ENCODE data around the gene TMA7. TPM values are rescaled to one million over a fixed set of nuclear protein-coding genes. Genes with fewer than 3 reads are reported as not detected.

TMA7 gene
- total RNA-seq, 2 experiments from 2014 or later, result 402 to 429 TPM

DNA sequence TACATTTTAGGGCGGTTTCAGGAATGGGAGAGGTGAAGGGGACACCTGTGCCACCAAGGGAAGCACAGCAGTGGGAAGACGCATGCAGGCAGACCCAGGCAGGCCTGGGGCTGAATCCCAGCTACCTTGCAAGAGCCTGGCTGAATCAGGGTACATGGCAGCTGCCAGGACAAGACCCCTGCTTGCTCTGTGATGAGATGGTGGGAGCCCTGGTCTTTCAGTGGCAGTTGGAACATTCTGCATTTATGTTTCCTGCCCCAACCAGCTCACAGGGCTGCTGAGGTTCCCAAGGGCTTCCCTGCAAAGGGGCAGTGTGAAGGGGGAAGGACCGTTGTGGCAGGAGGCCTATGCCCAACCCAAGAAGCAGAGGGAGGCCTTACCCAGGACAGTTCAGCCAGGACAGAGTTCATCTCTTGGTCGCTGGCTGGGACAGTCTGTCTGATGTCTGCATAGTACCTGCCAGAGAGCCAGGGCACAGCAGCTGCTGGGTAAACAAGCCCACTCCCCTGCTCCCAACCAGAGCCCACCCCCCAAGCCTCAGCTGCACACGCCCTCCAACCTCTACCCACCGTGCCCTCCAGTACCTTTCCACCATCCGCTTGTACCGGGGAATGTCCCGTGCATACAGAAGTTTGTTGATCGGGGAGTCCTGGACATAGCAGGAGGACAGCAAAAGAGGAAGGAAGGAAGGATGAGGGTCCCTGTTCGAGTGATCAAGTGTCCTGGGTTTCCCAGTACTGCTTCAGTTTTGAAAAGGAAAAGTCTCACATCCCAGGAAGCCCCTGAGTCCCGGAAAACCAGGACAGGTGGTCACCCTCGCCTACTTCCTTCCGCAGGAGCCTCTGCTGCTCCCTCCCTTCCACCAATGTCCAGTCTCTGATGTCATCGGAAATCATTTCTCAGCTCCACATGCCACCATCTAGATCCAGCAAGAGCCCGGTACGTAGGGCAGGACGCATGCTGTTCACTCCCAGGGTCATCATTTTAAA is 33.3 kb upstream of the TMA7 start:
- CTCF ChIA-PET, result interaction anchor here (0.6 to 1.1 kb wide), 2 partner anchors 29 to 50 kb away, joined by 3 read pairs; no protein-coding TSS in a partner anchor
- POLR2A ChIA-PET, result interaction anchor here (0.6 kb wide), 1 partner anchor 1829 kb away, joined by 3 read pairs; no protein-coding TSS in a partner anchor

DNA sequence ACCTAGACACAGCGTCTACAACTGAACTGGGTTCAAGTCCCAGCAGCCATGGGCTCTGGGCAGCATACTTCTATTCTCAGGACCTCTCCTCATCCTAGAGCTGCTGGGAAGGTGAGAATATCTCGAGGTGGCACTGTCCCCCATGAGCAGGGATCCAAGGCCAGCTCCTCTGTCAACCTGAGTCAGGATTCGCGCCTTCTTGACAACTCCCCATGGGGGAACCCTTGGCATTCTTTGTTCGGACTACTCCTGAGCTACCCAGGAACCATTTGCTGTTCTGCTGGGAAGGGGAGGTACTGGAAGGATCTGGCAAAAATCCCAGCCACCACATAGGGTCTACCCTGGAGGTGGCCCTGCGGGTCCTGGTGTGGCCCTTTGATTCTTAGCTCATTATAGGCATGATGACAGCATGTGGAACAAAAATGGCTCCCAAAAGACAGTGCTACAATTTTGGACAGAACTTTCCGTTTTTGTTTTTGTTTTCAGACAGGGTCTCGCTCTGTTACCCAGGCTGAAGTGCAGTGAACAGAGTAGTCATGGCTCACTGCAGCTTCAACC is 32.4 kb upstream of the TMA7 start:
- ChIA-PET POLR2A (no interaction called here), CTCF (interaction anchor here (0.6 to 1.6 kb wide), 4 partner anchors 22 to 49 kb away, joined by 3 to 5 read pairs (median 3); partner anchors contain the start of gene PLXNB1)

GRCh38 chr3:48408823-48409281 is 31.2 kb upstream of the TMA7 start:
- ChIA-PET CTCF (interaction anchor here (1.2 to 1.6 kb wide), 3 partner anchors 18 to 30 kb away, joined by 3 to 5 read pairs (median 5); partner anchors contain the start of gene CCDC51), POLR2A (no interaction called here)

DNA sequence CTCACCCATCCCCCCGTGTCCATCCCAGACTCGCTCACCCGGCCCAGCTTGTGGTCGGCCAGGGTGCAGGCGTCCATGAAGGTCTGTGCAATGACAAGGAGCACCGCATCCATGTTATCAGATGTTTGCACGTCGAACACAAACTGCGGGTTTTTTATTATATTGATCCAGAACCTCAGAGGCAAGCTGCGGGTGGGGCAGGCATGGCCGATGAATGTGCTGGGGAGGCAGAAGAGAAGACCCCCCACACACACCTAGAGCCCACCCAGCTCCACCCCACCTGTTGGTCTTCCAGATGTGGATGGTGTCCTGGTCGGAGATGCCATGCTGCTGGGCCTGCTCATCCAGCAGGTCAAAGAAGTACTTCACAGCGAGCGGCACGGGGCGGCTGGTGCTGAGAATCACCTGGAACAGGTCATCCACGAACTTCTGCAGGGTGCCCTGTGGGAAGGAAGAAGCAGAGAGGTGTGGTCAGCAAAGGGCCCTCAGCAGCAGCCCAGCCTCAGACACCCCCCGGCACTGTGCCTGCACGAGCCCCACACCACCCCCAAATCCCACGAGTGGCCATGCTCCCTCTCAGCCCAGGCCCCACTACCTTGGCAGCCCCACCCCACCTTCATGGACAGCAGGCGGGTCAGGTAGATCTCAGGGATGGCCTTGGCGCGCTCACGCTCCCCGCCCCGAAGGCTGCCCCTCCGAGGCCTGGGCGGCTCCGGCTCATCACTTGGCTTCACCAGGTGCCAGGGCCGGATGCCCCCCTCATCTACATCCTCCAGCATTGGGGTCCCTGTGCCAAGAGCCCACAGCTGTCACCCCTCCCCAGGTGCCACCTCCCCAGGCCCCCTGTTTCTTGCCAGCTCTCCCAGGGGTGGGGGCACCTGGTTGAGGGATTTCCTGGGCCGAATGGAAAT is 30.5 kb upstream of the TMA7 start:
- POLR2A ChIA-PET, result no interaction called here
- CTCF ChIA-PET, result interaction anchor here (0.6 to 1.6 kb wide), 4 partner anchors 18 to 55 kb away, joined by 3 to 5 read pairs (median 5); partner anchors contain the start of gene CCDC51

DNA sequence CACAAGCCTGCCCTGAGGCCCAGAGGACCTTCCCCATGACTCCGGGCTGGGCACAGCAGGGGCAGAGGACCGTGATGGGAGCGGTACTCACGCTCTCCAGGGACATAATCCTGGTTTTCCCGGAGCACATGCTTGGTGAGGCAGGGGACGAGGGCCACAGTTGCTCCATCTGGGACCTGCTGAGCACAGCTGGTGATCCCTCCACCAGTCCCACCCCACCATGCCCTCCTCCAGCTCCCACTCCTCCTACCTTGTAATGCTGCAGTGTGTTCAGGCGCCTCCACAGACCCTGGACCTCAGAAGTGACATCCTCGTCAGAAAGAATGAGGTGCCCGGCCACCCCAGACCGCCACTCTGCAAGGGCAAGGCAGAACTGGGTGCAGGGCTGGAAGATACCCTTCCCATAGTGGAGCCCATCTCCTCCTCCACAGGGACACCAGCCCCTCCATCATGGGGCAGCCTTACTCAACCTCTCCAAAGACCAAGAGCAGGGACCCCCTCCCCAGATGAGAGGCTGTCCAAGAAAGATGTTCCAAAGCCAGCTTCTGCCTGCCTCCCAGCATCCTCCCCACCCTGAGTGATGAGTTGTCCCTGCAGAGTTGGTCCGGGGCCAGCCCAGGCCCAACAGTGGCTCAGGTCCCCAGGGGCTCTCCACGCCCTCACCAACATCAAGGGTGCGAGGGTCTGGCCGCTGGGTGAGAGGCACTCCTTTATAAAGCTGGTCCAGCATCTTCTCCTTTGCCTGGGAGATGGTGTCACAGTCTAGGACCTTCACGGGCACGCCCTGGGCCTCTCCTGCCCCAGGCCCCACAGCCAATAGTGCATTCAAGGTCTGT is 29.6 kb upstream of the TMA7 start:
- CTCF ChIA-PET, result interaction anchor here (0.6 to 2.8 kb wide), 3 partner anchors 9 to 307 kb away, joined by 4 to 8 read pairs (median 5); no protein-coding TSS in a partner anchor
- POLR2A ChIA-PET, result no interaction called here

DNA sequence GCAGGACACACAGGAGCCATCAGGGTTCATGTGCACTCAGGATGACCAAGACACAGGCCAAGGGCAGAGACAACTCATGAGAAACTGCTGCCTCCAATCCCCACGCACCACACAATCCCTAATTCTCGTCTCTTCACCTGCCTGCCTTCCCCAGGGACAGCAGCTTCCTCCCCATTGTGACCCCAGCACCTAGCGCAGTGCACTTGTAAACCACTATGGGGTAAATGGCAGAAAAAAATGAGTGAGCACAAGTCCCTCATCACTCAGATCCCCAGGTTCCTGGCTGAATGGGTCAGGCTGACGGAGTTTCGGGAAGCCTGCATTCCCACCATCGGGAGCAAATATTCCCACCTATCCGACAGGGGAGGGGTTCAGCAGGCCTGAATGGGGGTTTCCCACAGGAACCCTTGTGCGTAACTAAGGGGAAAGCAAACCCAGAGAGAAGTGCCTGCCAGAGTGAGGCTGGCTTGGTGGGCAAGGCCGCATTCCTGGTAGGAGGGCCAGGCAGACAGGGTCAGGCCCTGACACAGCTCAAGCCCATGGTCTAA is 28.9 kb upstream of the TMA7 start:
- ChIA-PET CTCF (interaction anchor here (0.6 to 2.8 kb wide), 2 partner anchors 10 to 308 kb away, joined by 4 to 8 read pairs; no protein-coding TSS in a partner anchor), POLR2A (no interaction called here)

- CTCF ChIA-PET, result interaction anchor here (2.8 kb wide), 1 partner anchor 11 kb away, joined by 8 read pairs; no protein-coding TSS in a partner anchor
- POLR2A ChIA-PET, result no interaction called here
Measured at GRCh38 chr3:48411606-48412374, 28.3 kb upstream of the TMA7 start.

- CTCF ChIA-PET, result interaction anchor here (1.2 to 2.8 kb wide), 2 partner anchors 12 to 24 kb away, joined by 3 to 8 read pairs; no protein-coding TSS in a partner anchor
- POLR2A ChIA-PET, result no interaction called here
Measured at GRCh38 chr3:48412375-48413001, 27.6 kb upstream of the TMA7 start.

- CTCF ChIA-PET, result interaction anchor here (1.2 kb wide), 1 partner anchor 23 kb away, joined by 3 read pairs; no protein-coding TSS in a partner anchor
- POLR2A ChIA-PET, result no interaction called here
Measured at GRCh38 chr3:48413086-48413485, 27.0 kb upstream of the TMA7 start.

- ChIA-PET CTCF (interaction anchor here (1.2 kb wide), 1 partner anchor 23 kb away, joined by 3 read pairs; no protein-coding TSS in a partner anchor), POLR2A (no interaction called here)
Measured at GRCh38 chr3:48413611-48414010, 26.4 kb upstream of the TMA7 start.

DNA sequence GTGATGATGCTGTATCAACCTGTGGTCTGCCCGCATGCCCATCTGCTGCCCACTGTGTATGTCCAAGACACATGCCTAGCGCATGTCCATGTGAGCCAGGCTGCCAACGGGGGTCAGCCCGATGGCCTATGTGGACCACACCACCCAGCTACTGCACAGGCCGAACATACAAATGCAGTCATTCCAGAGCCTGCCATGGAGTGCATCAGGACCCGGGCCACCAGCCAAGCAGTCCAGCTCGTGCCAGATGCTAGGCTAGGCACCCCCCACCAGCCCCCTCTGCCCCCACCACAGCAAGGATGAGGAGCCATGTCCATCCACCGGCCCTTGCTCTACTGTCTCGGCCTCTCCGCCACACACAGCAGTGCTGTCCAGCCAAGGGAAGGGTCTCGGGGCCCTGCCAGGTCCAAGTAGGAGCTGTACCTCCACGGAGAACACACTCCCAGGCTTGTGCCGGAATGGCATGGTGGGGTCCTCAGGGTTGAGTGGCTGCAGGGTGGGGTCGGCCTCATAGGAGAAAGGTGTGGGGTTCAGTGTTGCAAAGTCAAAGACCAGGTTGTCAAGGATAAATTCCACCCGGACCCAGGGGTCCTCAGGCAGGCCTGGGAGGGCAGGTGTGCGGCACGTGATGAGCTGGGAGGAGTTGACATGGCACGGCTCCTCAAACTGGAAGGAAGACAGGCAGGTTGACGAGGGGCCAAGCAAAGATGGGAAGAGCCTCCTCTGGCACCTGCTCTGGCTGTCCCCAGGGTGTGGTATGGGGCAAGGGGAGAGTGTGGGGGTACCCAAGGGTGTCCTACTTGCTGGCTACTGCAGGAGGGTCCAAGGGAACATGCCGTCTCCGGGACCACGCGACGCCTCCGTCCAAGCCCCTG is 25.4 kb upstream of the TMA7 start:
- POLR2A ChIA-PET, result no interaction called here
- CTCF ChIA-PET, result interaction anchor here (1.0 kb wide), 2 partner anchors 21 to 22 kb away, joined by 3 read pairs; no protein-coding TSS in a partner anchor

DNA sequence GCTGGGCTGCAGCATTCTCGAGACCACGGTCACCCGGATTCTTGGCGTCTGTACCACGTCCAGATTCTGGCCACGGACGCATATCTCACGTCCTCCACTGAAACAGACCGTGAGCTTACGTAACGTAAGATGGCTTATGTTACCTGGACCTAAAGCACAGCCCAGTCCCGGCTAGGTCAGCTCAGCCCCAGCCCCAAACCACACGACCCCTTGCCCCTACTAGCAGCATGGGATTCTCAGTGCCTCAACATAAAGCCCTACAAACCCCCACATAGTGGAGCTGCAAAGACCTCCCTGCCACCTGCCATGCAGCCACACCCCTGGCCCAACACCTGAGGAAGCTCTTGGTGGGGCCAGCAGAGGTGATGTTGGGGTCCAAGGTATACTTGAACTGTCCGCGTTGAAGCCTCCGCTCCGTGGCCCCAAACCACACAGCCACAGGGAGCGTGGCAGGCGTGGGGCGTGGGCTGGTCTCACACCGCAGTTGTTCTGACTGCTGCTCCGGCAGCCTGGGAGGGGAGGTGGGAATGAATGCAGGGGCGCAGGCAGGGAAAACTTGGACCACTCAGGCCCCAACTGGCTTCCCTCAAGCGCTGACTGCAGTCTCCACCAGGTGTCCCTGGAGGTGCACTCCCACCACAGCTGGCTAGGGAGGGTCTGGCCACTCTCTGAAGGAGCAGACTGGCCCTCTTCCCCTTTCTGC is 24.7 kb upstream of the TMA7 start:
- ChIA-PET CTCF (interaction anchor here (0.7 to 1.0 kb wide), 3 partner anchors 18 to 21 kb away, joined by 3 read pairs; no protein-coding TSS in a partner anchor), POLR2A (no interaction called here)

GRCh38 chr3:48416091-48416505 is 24.0 kb upstream of the TMA7 start:
- CTCF ChIA-PET, result interaction anchor here (0.7 kb wide), 1 partner anchor 19 kb away, joined by 3 read pairs; no protein-coding TSS in a partner anchor
- POLR2A ChIA-PET, result no interaction called here

DNA sequence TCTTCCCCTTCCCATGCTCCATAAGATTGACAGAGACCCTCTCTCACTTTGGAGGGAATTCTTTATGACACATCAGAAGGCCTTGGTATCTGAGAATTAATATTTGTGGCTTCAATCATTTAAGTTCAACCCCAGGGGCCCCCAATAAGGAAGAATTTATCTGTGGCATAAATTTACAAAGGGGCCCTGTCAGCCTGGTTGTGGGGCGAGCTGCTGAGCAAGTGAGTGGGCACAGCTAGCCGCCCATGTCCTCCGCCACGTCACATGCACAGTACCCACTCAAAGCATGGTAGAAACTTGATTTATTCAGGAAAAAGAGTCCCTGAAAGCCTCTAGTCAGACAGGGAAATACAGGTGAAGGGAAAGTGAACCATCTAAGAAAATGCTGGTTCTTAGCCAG is 23.5 kb upstream of the TMA7 start:
- POLR2A ChIA-PET, result no interaction called here
- CTCF ChIA-PET, result interaction anchor here (0.7 kb wide), 1 partner anchor 20 kb away, joined by 3 read pairs; no protein-coding TSS in a partner anchor
